ENCODE results near the gene ADAMTS1.

DNA sequence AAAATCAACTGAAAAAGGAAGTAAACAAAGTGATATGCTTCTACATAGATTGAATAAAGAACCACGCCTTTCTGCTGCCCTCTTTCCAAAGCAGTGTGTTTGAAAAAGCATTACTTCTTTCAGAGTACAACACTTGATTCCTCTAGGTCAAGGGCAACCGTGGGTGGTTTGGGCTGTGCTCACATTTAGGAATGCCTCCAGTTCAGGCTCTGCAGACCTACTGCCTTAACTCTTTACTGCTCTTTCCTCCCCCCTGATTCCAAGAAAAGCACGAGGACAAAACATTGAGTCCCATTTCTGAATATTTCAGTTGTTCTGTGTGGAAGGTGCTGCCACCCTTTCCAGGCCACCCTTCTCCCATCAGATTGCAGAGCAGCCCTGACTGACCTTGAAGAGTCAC, 45.2 kb downstream of the ADAMTS1 start:
- TF ChIP-seq, protein P1, sequence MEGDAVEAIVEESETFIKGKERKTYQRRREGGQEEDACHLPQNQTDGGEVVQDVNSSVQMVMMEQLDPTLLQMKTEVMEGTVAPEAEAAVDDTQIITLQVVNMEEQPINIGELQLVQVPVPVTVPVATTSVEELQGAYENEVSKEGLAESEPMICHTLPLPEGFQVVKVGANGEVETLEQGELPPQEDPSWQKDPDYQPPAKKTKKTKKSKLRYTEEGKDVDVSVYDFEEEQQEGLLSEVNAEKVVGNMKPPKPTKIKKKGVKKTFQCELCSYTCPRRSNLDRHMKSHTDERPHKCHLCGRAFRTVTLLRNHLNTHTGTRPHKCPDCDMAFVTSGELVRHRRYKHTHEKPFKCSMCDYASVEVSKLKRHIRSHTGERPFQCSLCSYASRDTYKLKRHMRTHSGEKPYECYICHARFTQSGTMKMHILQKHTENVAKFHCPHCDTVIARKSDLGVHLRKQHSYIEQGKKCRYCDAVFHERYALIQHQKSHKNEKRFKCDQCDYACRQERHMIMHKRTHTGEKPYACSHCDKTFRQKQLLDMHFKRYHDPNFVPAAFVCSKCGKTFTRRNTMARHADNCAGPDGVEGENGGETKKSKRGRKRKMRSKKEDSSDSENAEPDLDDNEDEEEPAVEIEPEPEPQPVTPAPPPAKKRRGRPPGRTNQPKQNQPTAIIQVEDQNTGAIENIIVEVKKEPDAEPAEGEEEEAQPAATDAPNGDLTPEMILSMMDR (IDR thresholded peaks at IDR 0.05) = no peak
- TF ChIP-seq EZH2 (IDR thresholded peaks at IDR 0.05; ENCODE audit: borderline replicate concordance, insufficient read depth, low read depth, low read length, poor library complexity, severe bottlenecking) = no peak

Measured in B cell (primary cell).